LNCaP clone FGC (cell line): ENCODE data around the gene TEPSIN.
A peak's percentile ranks its signal among the peaks of the same experiment; 100 is the strongest.

ENCODE experiments used
- DNase-seq: peaks from one replicate; pipeline ENCODE4 v3.0.0-alpha.2; 2011; ENCODE audit warnings: low read depth
- H3K4me3 ChIP-seq: 2 replicates; pipeline ENCODE4 v1.5.1; 2011; ENCODE audit warnings: mild to moderate bottlenecking, low read depth, low read length, control low read depth
- TF ChIP-seq, protein P1 (sequence below): IDR thresholded peaks from 2 replicates; pipeline ENCODE4 v1.5.1; 2012; ENCODE audit warnings: mild to moderate bottlenecking; ENCODE audit not compliant: control insufficient read depth, insufficient read depth; ENCODE audit errors: extremely low read depth

TEPSIN gene

DNA sequence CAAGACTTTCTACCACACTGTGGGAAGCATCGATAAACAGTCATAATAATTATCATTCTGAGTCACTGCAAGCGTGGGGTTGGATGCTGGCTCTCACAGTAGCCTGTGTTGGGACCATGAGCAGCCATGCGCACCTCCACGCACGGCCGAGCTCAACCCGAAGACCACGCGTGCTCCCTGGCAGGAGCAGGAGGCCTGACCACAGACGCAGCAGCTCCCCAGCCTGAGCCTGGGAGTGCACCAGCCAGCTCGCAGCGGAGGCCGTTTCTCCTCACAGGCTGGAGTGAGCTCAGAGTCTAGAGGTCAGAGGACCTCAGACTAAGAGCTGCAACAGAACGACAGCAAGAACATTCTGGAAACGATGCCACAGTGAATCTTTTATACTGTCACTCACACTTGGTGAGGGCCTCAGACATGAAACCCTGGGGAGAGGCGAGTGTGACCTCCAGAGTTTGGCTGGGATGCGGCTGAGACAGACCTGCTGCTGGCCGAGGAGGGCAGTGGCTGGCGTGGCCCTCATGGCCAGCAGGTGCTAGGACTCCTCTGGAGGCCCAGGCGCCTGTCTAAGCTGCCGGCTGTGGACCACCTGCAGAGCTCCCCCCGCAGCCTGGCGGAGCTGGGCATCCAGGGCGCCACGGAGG lies 6.3 kb upstream of the TEPSIN start:
- H3K4me3 ChIP-seq = no peak overlapping the region
- DNase-seq = no peak
- TF ChIP-seq, protein P1, sequence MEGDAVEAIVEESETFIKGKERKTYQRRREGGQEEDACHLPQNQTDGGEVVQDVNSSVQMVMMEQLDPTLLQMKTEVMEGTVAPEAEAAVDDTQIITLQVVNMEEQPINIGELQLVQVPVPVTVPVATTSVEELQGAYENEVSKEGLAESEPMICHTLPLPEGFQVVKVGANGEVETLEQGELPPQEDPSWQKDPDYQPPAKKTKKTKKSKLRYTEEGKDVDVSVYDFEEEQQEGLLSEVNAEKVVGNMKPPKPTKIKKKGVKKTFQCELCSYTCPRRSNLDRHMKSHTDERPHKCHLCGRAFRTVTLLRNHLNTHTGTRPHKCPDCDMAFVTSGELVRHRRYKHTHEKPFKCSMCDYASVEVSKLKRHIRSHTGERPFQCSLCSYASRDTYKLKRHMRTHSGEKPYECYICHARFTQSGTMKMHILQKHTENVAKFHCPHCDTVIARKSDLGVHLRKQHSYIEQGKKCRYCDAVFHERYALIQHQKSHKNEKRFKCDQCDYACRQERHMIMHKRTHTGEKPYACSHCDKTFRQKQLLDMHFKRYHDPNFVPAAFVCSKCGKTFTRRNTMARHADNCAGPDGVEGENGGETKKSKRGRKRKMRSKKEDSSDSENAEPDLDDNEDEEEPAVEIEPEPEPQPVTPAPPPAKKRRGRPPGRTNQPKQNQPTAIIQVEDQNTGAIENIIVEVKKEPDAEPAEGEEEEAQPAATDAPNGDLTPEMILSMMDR = no peak

DNA sequence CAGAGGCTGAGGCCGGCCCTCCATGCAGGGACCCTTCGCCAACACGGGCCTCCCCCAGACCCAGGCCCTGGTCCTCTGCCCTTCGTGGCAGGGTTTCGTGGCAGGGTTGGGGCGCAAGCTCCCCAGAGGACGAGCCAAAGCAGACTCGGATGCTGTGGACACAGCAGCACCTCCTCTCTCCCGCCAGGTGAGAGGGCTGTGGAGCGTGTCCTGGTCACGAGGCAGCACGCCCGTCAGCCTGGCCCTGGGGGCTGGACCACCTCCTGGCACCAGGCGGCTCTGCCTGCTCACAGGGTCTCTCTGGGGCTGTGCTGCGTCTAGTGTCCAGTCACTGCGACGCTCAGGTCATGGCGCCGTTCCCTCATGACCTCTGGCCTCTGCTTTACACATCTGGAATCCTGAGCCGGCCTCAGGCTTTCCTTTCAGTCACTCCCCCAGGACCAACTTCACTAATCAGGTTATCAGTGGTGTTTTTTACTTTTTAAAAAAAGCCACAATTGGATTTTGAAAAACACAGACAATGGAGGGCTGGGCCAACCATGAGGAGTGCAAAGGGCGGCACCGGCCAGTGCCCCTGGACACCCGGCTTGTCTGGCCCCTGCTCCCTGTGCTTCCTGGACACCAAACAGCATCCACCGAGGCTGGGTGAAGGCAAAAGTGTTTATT lies 5.6 kb upstream of the TEPSIN start:
- no peak for DNase-seq
- TF ChIP-seq, protein P1 = no peak
- no peak overlapping the region for H3K4me3 ChIP-seq

DNA sequence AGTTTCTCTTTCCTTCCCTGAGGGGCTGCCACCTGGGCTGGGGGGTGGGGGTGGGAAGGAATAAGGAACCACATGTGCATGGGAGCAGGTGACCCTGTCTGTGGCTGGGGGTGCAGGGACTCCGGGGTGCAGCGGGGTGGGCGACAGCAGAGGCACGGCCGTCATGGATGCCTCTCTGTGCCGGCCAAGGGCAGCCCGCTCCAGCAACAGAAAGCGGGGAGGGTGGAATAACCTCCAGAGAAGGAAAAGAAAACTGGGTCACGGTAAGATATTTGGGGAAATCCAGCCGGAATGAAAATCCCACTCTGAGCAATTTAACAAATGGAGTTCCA lies 4.4 kb upstream of the TEPSIN start:
- DNase-seq = no peak
- H3K4me3 ChIP-seq = no peak overlapping the region
- TF ChIP-seq, protein P1 = no peak

DNA sequence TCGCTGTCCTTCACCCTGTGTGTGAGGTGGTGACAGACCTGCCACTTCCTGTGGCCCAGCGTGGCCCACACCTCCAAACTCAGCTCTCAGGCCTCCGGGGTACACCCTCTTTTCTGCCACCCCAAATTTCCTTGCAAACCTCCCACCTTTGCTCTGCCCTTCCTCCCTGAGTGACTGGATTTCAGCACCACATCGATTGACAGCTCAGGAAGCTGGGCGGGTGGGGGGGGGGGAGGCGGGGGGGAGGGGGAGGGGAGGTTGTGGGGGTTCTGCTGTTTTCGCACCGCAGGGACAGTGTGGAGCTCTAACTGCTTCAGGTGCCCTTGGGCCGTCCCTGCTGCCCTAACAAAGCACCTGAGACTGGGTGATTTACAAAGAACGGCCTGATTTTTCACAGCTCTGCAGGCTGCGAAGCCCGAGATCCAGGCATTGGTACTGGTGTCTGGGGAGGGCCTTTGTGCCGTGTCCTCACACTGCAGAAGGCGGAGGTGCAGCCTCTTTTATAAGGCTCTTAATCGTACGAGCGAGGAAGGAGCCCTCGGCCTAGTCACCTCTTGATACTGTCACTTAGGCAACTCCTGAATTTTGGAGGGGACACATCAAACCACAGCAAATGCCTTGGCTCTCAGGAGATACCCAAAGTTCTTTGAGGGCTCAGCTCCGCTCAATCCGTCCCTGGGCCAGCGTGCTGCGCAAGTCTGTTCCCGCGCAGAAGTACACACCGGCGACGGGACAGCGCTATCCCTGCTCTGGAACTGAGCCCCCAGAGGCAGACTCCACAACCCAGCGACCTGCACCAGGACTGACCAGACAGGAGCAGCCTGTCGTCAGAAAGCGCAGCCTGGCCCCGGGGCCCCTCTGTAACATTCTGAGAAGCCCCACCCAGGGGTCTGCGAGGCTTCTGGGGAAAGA lies 3.8 kb upstream of the TEPSIN start:
- TF ChIP-seq, protein P1 = no peak
- no peak overlapping the region for H3K4me3 ChIP-seq
- no peak for DNase-seq

DNA sequence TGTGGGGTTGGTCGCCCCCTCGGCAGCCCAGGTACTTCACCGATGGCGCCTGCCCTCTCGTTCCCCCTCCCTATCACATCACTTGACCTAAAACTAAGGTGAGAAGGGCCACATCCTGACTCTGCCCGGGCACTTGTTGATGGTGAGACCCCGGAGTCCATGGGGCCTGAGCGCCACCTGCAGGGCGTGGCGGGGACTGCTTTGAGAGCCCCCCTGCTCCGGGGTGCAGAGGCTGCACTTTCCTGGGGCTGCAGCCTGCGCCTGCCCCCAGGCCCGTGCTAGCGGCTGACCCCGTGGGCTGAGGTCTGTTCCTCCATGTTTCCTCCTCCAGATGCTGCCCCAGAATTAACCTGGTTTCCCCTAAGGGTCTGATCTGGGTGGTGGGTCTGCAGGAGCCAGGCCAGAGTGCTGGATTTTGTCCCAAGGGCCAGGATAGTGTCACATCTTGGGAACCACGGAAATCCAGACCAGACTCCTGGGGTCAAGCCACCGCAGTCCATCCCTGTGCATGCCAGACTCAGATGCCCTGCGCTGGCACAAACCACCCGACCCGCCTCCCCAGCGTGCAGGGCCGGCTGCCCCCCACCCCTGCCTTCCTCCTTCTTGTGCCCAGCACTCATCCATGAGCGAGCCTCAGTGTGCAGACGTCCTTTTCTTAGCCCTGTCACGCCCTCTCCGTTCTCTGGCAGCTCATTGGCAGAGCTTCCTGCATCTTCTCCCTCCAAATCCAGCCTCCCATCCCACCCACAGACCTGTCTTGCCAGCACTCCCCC lies 3.0 kb upstream of the TEPSIN start:
- TF ChIP-seq, protein P1 = peak; percentile 63
- H3K4me3 ChIP-seq = no peak overlapping the region
- DNase-seq = no peak

DNA sequence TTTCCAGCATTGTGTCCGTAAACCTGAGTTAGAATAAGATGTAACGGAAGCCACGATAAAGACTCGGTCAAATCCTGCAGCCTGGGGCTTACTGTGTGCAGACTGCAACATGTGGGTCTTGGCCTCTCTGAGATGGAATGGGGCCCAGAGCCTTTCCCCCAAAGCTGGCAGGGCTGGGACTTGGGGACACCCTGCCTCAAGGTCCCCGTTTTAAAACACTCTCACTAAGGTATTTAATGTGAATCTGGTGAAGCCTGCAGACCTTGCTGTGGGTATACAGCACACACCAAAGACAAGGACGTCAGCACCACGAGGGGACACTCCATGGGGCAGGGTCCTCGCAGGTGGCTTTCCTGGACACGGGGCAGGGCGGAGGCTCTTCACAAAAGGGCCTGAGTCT lies 2.3 kb upstream of the TEPSIN start:
- DNase-seq = no peak
- TF ChIP-seq, protein P1 = no peak
- H3K4me3 ChIP-seq = no peak overlapping the region
